ENCODE data around the gene REC114.
"Not testable (repeated sequence)": the region's sequence is repeated elsewhere in the genome, so short reads cannot be mapped to it uniquely, and the experiment has no call there.

DNA sequence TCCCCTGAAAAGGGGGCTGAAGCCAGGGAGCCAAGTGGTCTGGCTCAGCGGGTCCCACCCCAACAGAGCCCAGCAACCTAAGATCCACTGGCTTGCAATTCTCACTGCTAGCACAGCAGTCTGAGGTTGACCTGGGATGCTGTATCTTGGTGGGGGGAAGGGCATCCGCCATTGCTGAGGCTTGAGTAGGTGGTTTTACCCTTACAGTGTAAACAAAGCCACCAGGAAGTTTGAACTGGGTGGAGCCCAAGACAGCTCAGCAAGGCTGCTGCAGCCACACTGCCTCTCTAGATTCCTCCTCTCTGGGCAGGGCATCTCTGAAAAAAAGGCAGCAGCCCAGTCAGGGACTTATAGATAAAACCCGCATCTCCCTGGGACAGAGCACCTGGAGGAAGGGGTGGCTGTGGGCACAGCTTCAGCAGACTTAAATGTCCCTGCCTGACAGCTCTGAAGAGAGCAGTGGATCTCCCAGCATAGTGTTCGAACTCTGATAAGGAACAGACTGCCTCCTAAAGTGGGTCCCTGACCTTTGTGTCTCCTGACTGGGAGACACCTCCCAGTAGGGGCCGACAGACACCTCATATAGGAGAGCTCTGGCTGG lies 5.3 kb downstream of the REC114 start:
- TF ChIP-seq, protein P1, sequence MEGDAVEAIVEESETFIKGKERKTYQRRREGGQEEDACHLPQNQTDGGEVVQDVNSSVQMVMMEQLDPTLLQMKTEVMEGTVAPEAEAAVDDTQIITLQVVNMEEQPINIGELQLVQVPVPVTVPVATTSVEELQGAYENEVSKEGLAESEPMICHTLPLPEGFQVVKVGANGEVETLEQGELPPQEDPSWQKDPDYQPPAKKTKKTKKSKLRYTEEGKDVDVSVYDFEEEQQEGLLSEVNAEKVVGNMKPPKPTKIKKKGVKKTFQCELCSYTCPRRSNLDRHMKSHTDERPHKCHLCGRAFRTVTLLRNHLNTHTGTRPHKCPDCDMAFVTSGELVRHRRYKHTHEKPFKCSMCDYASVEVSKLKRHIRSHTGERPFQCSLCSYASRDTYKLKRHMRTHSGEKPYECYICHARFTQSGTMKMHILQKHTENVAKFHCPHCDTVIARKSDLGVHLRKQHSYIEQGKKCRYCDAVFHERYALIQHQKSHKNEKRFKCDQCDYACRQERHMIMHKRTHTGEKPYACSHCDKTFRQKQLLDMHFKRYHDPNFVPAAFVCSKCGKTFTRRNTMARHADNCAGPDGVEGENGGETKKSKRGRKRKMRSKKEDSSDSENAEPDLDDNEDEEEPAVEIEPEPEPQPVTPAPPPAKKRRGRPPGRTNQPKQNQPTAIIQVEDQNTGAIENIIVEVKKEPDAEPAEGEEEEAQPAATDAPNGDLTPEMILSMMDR (IDR thresholded peaks at IDR 0.05) = not testable (repeated sequence)
- TF ChIP-seq EZH2 (IDR thresholded peaks at IDR 0.05; ENCODE audit: borderline replicate concordance, insufficient read depth, low read depth, low read length, poor library complexity, severe bottlenecking) = not testable (repeated sequence)
